SK-N-SH (cell line): ENCODE measurements around the gene FOXL1.

Experiments used
- CHD2 ChIP-seq: fragments of 150-350 bp; IDR thresholded peaks from 2 replicates; pipeline ENCODE4 v1.6.1; 2018; ENCODE audit warnings: low read length; ENCODE audit not compliant: partially characterized antibody
- CTCF ChIP-seq: fragments of 200-600 bp; sonication (generic); IDR thresholded peaks from 2 replicates; pipeline ENCODE4 v1.6.1; 2017; ENCODE audit warnings: antibody characterized with exemption, mild to moderate bottlenecking, moderate library complexity
- EZH2phosphoT487 ChIP-seq: fragments of 200-600 bp; sonication (generic); IDR thresholded peaks from 2 replicates; pipeline ENCODE4 v1.6.1; 2017; ENCODE audit warnings: low read depth, mixed run types, mild to moderate bottlenecking, antibody characterized with exemption, moderate library complexity, borderline replicate concordance
- MXI1 ChIP-seq: IDR thresholded peaks from 2 replicates; pipeline ENCODE4 v1.6.1; 2012; ENCODE audit warnings: mild to moderate bottlenecking, low read depth, low read length, improper control_type of control experiment
- POLR2AphosphoS5 ChIP-seq: IDR thresholded peaks from 2 replicates; pipeline ENCODE4 v1.6.1; 2012; ENCODE audit warnings: low read depth, low read length
- SIN3A ChIP-seq: IDR thresholded peaks from 2 replicates; pipeline ENCODE4 v1.6.1; 2012; ENCODE audit warnings: low read depth, mild to moderate bottlenecking, low read length, moderate library complexity, borderline replicate concordance
- TAF1 ChIP-seq: IDR thresholded peaks from 2 replicates; pipeline ENCODE4 v1.6.1; 2012; ENCODE audit warnings: low read depth, mild to moderate bottlenecking, low read length, moderate library complexity, borderline replicate concordance
- TEAD4 ChIP-seq: IDR thresholded peaks from 2 replicates; pipeline ENCODE4 v1.4.0; 2012; ENCODE audit warnings: mild to moderate bottlenecking, borderline replicate concordance; ENCODE audit not compliant: insufficient read depth
- USF2 ChIP-seq: fragments of 150-350 bp; IDR thresholded peaks from 2 replicates; pipeline ENCODE4 v1.6.1; 2017; ENCODE audit warnings: antibody characterized with exemption, low read length, low read depth, borderline replicate concordance

- no peak for TF ChIP-seq EZH2phosphoT487
- TF ChIP-seq CHD2: no peak
- no peak for TF ChIP-seq MXI1
- TF ChIP-seq CTCF: no peak
- TF ChIP-seq SIN3A: no peak
- TF ChIP-seq USF2: no peak
- no peak for TF ChIP-seq POLR2AphosphoS5
- no peak for TF ChIP-seq TEAD4
- no peak for TF ChIP-seq TAF1
Measured at GRCh38 chr16:86565644-86566511, 12.5 kb upstream of the FOXL1 start.
